ENCODE results near the gene MEX3A.

GRCh38 chr1:156113282-156113950 is 31.2 kb upstream of the MEX3A start:
- TF ChIP-seq E2F6 (IDR thresholded peaks at IDR 0.05) (no peak), HDAC2 (IDR thresholded peaks at IDR 0.05; ENCODE audit: borderline replicate concordance in 1 of 2, low read depth in 2 of 2, low read length in 2 of 2) (no peak)
- TF ChIP-seq, protein P1, sequence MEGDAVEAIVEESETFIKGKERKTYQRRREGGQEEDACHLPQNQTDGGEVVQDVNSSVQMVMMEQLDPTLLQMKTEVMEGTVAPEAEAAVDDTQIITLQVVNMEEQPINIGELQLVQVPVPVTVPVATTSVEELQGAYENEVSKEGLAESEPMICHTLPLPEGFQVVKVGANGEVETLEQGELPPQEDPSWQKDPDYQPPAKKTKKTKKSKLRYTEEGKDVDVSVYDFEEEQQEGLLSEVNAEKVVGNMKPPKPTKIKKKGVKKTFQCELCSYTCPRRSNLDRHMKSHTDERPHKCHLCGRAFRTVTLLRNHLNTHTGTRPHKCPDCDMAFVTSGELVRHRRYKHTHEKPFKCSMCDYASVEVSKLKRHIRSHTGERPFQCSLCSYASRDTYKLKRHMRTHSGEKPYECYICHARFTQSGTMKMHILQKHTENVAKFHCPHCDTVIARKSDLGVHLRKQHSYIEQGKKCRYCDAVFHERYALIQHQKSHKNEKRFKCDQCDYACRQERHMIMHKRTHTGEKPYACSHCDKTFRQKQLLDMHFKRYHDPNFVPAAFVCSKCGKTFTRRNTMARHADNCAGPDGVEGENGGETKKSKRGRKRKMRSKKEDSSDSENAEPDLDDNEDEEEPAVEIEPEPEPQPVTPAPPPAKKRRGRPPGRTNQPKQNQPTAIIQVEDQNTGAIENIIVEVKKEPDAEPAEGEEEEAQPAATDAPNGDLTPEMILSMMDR (IDR thresholded peaks at IDR 0.05; ENCODE audit: control extremely low read depth in 1 of 3, insufficient read depth in 1 of 3, low read depth in 1 of 3, low read length in 3 of 3) = no peak

Measured in H1 (cell line).